ENCODE measurements around the gene CLIP2.
A peak's percentile ranks its signal among the peaks of the same experiment; 100 is the strongest.

CLIP2 gene

GRCh38 chr7:74272305-74273038 lies 16.7 kb upstream of the CLIP2 start:
- H3K4me3 ChIP-seq (replicated peaks; ENCODE audit: low read depth, low read length): no peak overlapping the region
- DNase-seq (ENCODE audit: low read depth): peak; percentile 98
- TF ChIP-seq CTCF (IDR thresholded peaks at IDR 0.05; ENCODE audit: low read length, missing control alignments): no peak

DNA sequence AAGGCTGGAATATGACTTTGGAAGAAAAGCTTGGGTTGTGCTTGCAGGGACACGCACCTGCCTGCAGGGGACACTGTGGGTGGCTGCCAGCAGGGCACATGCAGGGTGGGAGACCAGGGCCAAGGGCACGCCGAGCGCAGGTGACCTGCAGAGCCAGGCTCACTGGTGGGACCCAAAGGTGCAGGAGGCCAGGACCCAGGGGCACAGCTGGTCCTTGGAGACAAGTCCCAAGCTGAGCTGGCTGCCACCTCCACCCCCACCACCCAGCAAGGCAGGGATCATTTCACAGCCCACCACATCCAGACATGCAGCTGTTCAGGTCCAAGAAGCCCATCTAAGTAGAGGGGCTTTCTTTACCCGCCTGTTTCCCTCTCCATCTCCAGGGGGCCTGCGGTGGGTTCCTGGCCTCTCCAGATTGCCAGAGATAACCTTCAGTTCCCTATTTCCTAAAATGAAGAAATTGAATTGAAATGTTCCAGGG lies 13.8 kb upstream of the CLIP2 start:
- no peak overlapping the region for H3K4me3 ChIP-seq (replicated peaks; ENCODE audit: low read depth, low read length)
- DNase-seq (ENCODE audit: low read depth): no peak
- TF ChIP-seq CTCF (IDR thresholded peaks at IDR 0.05; ENCODE audit: low read length, missing control alignments): peak; percentile 55

DNA sequence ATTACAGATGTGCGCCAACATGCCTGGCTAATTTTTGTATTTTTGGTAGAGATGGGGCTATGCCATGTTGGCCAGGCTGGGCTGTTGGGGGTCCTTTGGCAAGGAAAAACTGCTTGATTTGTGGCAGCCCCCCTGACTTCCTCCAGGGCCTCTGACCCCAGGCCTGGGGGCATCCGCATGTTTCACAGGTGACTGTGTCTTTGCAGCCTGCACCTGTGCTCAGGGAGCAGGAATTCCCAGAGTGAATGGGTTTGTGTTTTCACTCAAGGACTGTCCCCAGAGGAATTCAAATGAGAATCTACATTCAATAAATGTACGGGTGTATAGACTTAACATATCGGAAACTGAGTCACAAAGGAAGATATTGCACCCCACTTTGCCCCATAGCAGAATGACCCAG lies 11.6 kb upstream of the CLIP2 start:
- TF ChIP-seq CTCF (IDR thresholded peaks at IDR 0.05; ENCODE audit: low read length, missing control alignments): no peak
- no peak for DNase-seq (ENCODE audit: low read depth)
- H3K4me3 ChIP-seq (replicated peaks; ENCODE audit: low read depth, low read length): no peak overlapping the region

GRCh38 chr7:74280985-74281384 lies 8.2 kb upstream of the CLIP2 start:
- no peak for TF ChIP-seq CTCF (IDR thresholded peaks at IDR 0.05; ENCODE audit: low read length, missing control alignments)
- DNase-seq (ENCODE audit: low read depth): no peak
- H3K4me3 ChIP-seq (replicated peaks; ENCODE audit: low read depth, low read length): no peak overlapping the region

DNA sequence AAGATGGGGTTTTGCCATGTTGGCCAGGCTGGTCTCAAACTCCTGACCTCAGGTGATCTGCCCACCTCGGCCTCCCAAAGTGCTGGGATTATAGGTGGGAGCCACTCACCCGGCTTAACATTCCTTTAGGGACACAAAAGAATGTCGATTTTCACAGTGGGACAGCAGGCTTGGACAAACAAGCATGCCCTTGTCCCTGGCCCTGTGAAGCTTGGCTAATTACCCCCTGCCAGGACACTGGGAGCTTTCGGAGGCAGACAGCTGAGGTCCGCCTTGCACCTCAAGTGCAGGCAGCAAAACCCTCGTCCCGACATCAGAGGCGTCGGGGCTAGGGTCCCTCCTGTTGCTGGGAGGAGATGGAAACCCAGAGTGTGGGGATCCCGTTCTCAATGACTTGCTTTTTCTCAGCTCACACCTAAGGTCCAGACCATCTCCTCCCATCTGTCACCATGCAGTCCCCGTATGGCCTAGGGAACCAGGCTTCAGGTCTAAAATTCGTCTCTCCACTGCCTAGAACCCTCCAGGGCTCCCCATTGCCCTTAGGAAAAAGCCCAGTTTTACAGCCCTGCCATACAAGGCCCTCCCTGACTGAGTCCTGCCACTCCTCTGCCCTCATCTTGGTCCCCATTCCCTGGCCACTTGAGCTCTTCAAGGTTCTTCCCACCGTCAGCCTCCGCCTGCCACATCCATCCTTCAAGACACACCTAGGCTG lies 6.3 kb upstream of the CLIP2 start:
- no peak overlapping the region for H3K4me3 ChIP-seq (replicated peaks; ENCODE audit: low read depth, low read length)
- no peak for DNase-seq (ENCODE audit: low read depth)
- TF ChIP-seq CTCF (IDR thresholded peaks at IDR 0.05; ENCODE audit: low read length, missing control alignments): no peak

DNA sequence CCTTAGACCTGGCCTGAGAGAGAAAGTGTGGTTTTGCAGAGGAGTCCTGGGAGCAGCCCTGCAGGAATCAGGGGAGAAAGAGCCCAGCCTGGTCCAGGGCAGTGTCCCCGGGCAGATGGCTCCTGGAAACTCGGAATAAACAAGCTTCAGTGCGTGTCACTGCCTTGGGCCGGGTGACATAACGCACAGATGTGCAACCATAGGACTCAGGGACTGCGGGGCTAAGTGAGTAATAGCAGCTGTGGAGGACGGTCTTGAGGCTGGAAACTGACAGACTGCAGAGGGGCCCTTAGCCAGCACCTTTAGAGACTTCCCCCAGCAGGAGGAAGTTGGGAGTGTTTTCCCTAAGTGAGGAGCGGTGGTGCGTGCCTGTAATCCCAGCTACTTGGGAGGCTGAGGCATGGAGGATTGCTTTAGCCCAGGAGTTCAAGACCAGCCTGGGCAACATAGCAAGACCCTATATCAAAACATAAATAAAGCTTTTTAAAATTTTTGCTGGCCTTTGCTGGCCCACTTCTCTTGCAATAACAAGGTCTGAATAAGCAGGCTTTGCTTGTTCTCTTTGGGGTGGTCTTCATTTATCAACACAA lies 5.3 kb upstream of the CLIP2 start:
- TF ChIP-seq CTCF (IDR thresholded peaks at IDR 0.05; ENCODE audit: low read length, missing control alignments): no peak
- DNase-seq (ENCODE audit: low read depth): no peak
- H3K4me3 ChIP-seq (replicated peaks; ENCODE audit: low read depth, low read length): no peak overlapping the region
